ENCODE results near the gene NPIPA3.
"Not testable (repeated sequence)": the region's sequence is repeated elsewhere in the genome, so short reads cannot be mapped to it uniquely, and the experiment has no call there.

Gene NPIPA3

GRCh38 chr16:14703156-14704011 lies at the start of gene NPIPA3:
TSS of gene NPIPA3 (plus strand) at chr16:14703411. CDS start at chr16:14708944, 5,533 bp downstream.
- not testable (repeated sequence) for DNase-seq (ENCODE audit: low read depth)

- DNase-seq (ENCODE audit: low read depth): no peak
These were observed 45.1 kb upstream of the NPIPA3 start for GRCh38 chr16:14658063-14658462.

GRCh38 chr16:14667347-14668266 lies 35.6 kb upstream of the NPIPA3 start:
- no peak for DNase-seq (ENCODE audit: low read depth)

GRCh38 chr16:14668556-14669223 lies 34.5 kb upstream of the NPIPA3 start:
- no peak for DNase-seq (ENCODE audit: low read depth)

- no peak for DNase-seq (ENCODE audit: low read depth)
These were observed 33.4 kb upstream of the NPIPA3 start for GRCh38 chr16:14669776-14670175.

- no peak for DNase-seq (ENCODE audit: low read depth)
These were observed 30.7 kb upstream of the NPIPA3 start for GRCh38 chr16:14672403-14672971.

GRCh38 chr16:14676633-14677032 lies 26.6 kb upstream of the NPIPA3 start:
- no peak for DNase-seq (ENCODE audit: low read depth)

- DNase-seq (ENCODE audit: low read depth): no peak
These were observed 25.6 kb upstream of the NPIPA3 start for GRCh38 chr16:14677627-14678026.

- DNase-seq (ENCODE audit: low read depth): no peak
These were observed 24.3 kb upstream of the NPIPA3 start for GRCh38 chr16:14678748-14679497.

- DNase-seq (ENCODE audit: low read depth): not testable (repeated sequence)
These were observed 22.8 kb upstream of the NPIPA3 start for GRCh38 chr16:14680396-14680795.

GRCh38 chr16:14681115-14681514 lies 22.1 kb upstream of the NPIPA3 start:
- no peak for DNase-seq (ENCODE audit: low read depth)

GRCh38 chr16:14682121-14682520 lies 21.1 kb upstream of the NPIPA3 start:
- DNase-seq (ENCODE audit: low read depth): no peak

GRCh38 chr16:14685870-14686793 lies 17.1 kb upstream of the NPIPA3 start:
- DNase-seq (ENCODE audit: low read depth): not testable (repeated sequence)

GRCh38 chr16:14694129-14694528 lies 9.1 kb upstream of the NPIPA3 start, which contains the start of gene PLA2G10:
TSS of gene PLA2G10 (minus strand) at chr16:14694308. CDS start at chr16:14694229, 79 bp downstream.
- DNase-seq (ENCODE audit: low read depth): not testable (repeated sequence)

GRCh38 chr16:14701859-14702258 lies 1.4 kb upstream of the NPIPA3 start:
- DNase-seq (ENCODE audit: low read depth): not testable (repeated sequence)

- not testable (repeated sequence) for DNase-seq (ENCODE audit: low read depth)
These were observed 539 bp upstream of the NPIPA3 start for GRCh38 chr16:14702672-14703071.

GRCh38 chr16:14733233-14733632 lies 30.0 kb downstream of the NPIPA3 start:
- DNase-seq (ENCODE audit: low read depth): not testable (repeated sequence)

- DNase-seq (ENCODE audit: low read depth): not testable (repeated sequence)
These were observed 37.7 kb downstream of the NPIPA3 start for GRCh38 chr16:14740832-14741385.

GRCh38 chr16:14741794-14742193 lies 38.6 kb downstream of the NPIPA3 start:
- not testable (repeated sequence) for DNase-seq (ENCODE audit: low read depth)

Measured in GM04504 (cell line).